ENCODE measurements around the gene DCAF5.
A peak's percentile ranks its signal among the peaks of the same experiment; 100 is the strongest.

Gene DCAF5

DNA sequence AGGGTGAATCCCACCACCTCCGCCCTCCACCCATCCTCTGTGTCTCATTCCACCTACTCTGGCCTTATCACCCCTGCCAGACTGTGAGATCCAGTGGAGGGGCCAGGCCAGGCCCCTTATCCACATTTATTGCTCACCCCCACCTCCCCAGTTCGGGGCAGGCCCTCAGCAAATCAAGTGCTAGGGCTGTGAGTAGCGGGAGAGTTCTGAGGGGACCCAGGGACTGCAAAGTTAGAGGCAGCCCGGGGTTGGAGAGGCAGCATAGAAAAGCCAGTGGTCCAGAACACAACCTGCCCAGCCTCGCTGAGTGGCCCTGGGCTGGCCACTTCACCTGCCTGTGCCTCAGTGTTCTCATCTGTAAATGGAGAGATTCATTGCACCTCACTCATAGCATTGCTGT, 146.6 kb downstream of the DCAF5 start:
- no peak for DNase-seq (ENCODE audit: low spot score)

DNA sequence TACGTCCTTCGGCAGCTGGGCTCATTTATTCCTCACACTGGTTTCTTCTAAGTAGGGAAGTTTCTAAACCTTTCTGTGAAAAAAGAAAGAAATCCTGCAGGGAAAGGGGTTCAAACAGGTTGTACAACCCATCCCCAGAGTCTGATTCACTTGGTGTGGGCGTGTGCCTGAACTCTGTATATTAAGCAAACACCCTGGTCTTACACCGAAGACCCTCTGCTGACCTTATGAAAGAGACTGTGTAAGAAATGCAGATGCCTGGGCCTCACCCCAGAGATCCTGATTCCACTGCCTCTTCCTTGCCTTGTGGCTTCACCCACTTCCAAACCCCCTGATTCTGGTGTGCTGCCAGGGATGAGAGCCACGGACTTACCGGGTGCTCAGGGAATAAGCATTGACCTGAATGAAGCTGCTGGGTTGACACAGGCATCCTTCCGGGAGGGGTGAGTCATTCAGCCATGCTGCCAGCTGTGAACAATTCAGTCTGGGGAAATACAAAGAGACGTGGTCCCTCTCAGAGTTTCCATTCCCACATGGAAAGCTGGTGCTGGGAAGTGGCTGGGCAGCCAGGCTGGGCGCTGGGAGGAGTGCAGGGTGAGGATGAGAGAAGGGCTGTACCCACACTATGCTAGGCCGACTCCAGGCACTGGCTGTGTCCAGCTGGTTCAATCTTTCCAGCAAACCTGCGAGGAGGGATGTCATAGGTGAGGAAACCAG, 147.3 kb downstream of the DCAF5 start:
- peak; percentile 95 for DNase-seq (ENCODE audit: low spot score)

DNA sequence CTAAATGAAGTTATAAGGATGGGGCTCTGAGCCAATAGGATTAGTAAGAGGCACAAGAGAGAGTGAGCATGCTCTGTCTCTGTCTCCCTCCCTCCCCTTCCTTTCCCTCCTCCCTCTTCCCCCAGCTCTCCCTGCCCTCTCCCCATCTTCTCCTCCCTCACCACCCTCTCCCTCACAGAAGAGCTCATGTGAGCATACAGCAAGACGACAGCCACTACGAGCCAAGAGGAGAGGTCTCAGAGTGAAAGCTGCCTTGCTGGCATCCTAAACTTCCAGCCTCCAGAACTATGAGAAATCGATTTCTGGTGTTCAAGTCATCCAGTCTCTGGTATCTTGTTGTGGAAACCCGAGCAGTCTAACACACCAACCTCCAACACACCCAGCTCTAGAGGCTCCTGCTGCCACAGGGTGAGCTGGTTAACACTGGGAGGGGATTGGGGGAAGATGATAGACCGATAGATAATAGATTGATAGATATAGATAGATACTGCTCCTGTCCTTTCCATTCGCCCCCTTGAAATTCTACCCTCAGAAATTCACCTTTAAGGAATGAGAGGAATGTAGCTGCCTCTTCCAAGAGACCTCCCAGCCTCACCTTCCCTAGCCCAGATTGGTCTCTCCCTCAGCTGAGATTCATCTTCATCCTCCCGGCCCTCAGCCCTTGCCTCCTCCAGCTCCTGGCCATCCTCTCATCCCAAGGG, 148.0 kb downstream of the DCAF5 start:
- no peak for DNase-seq (ENCODE audit: low spot score)

DNA sequence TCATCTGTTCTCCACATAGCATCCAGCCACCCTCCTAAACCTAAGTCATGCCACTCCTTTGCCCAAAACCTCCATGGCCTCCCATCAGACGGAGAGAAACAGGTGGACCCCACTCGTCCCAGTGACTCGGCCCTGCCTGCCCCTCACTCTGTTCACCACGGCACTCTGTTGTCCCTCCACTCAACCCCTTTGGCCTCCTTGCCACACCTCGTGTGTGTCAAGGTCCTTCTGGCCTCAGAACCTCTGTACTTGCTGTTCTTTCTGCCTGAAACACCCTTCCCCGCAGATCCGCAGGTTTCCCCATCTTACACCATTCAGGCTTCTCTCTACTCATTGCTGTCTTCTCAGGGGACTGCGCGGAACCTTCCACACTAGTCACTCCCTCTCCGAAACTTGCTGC, 149.3 kb downstream of the DCAF5 start:
- DNase-seq (ENCODE audit: low spot score) = no peak

DNA sequence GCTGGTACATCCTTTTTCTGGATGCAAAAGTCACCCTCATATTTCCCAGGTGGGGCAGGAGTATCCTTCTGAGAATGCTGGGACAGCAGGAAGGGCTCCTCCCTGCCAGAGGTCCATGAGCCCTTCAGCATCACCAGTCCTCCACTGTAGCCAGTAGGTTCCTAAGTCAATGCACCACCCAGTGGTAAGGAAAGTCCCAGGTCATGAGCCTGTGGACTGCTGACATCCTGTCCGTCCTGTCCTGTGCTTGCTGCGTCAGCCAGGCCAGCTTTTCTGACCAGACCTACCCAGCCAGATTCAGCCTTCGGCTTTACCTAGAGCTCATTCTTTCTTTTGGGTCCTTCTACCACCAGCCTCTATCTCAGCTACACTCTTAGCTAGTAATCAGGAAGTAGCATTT, 150.8 kb downstream of the DCAF5 start:
- peak; percentile 28 for DNase-seq (ENCODE audit: low spot score)

DNA sequence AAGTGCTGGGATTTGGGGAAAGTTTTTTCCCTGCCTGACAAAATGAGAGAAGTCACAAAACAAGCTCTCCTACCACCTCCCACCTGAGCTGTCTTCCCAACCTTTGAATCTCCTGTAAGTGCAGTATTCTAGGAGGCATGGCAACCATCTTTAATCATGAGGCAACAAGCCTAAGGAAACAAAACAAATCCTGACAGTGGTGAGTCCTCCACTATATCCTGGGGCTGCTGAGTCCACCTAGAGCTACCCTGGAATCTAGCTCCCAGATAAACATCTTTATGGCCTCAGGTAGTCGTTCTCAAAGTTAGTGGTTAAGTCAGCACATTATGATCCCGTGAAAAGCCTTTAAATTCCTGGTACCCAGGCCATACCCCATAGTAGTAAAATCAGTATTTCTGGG, 151.5 kb downstream of the DCAF5 start:
- DNase-seq (ENCODE audit: low spot score) = no peak

Measured in kidney capillary endothelial cell (primary cell).